ENCODE measurements around the gene RLN3. TPM values are rescaled to one million over a fixed set of nuclear protein-coding genes. Genes with fewer than 3 reads are reported as not detected.

The RLN3 gene
- total and polyA plus RNA-seq, 2 of the 8 experiments (the other 6 are each of a cell fraction or from before 2014, with no cell fraction given) = not detected

- Histone ChIP-seq H4K5ac (ENCODE audit: insufficient read length, low read depth, low read length) (peak overlapping the region; percentile 91), H3K4me2 (ENCODE audit: insufficient read depth in 1 of 2, low read depth in 2 of 2, low read length in 2 of 2) (peak overlapping the region; percentile 70 to 71), H4K91ac (replicated peaks; ENCODE audit: insufficient read length, low read length) (peak overlapping the region; percentile 95), H3K27me3 (replicated peaks in 1 of 4; ENCODE audit: control insufficient read depth in 3 of 4, extremely low read depth in 1 of 4, insufficient read depth in 3 of 4, low read length in 3 of 4) (no peaks in the 10 kb centered on the region), H3K23ac (ENCODE audit: insufficient read length) (no peak overlapping the region), H3K79me2 (ENCODE audit: control insufficient read depth in 1 of 2, insufficient read depth in 2 of 2, low read length in 2 of 2) (peaks cover 0 to 9% of the 10 kb centered on the region in 2 experiments; a peak in 2 of 4 replicates), H2BK15ac (ENCODE audit: low read length) (peak overlapping the region; percentile 81; the same call in 1 of the 2 replicates), H2BK20ac (ENCODE audit: low read length) (no peak overlapping the region), H3K27ac (ENCODE audit: low read depth, low read length) (peak overlapping the region; percentile 95), H3K56ac (replicated peaks; ENCODE audit: insufficient read length, low read depth, low read length) (peak overlapping the region; percentile 77), H3K18ac (ENCODE audit: extremely low read depth, low read length) (peak overlapping the region; percentile 98), H4K20me1 (replicated peaks in 1 of 2; ENCODE audit: control insufficient read depth in 1 of 2, insufficient read depth in 2 of 2, low read length in 2 of 2) (no peaks in the 10 kb centered on the region), H4K8ac (ENCODE audit: extremely low read depth, insufficient read depth, low read length) (peak overlapping the region; percentile 98), H2AFZ (ENCODE audit: low read length) (peak overlapping the region; percentile 71), H3K79me1 (ENCODE audit: low read depth, low read length) (peaks cover 3% of the 10 kb centered on the region), H3K23me2 (ENCODE audit: low read depth, low read length) (peaks cover 5% of the 10 kb centered on the region; the same call in 1 of the 2 replicates), H3K9me3 (ENCODE audit: insufficient read depth in 2 of 2, low read depth in 1 of 2, low read length in 1 of 2) (no peaks in the 10 kb centered on the region), H3K9ac (replicated peaks in 1 of 4; ENCODE audit: extremely low read depth in 1 of 4, low read depth in 3 of 4, low read length in 3 of 4) (peak overlapping the region; percentile 81 to 86 (median 84)), H2BK12ac (ENCODE audit: low read depth, low read length) (peak overlapping the region; percentile 64; the same call in 1 of the 2 replicates), H2AK5ac (ENCODE audit: low read depth, low read length) (no peak overlapping the region), H2BK5ac (ENCODE audit: low read depth, low read length) (peak overlapping the region; percentile 93), H3K36me3 (ENCODE audit: control insufficient read depth in 2 of 4, insufficient read depth in 4 of 4, low read length in 3 of 4) (no peaks in the 10 kb centered on the region), H3K4me3 (ENCODE audit: extremely low read depth in 1 of 4, insufficient read depth in 2 of 4, low read depth in 3 of 4, low read length in 4 of 4) (peak overlapping the region; percentile 62 to 81 (median 69)), H3K4me1 (replicated peaks in 1 of 4; ENCODE audit: control insufficient read depth in 3 of 4, insufficient read depth in 4 of 4, low read length in 3 of 4) (peaks cover 0 to 4% (median under 1%) of the 10 kb centered on the region in 4 experiments; a peak in 5 of 7 replicates), H2BK120ac (replicated peaks; ENCODE audit: low read depth, low read length) (no peak overlapping the region), H3K14ac (ENCODE audit: insufficient read length) (no peak overlapping the region), H3K4ac (replicated peaks; ENCODE audit: insufficient read length, low read depth, low read length) (peak overlapping the region; percentile 91)
- ChIA-PET CTCF (ENCODE audit: partially characterized antibody) (interaction anchor here (0.6 to 2.5 kb wide), 9 partner anchors 17 to 183 kb away, joined by 3 to 12 read pairs (median 4); partner anchors contain the start of gene IL27RA), POLR2A (ENCODE audit: partially characterized antibody) (interaction anchor here (0.6 to 3.1 kb wide), 26 partner anchors 10 to 855 kb away, joined by 3 to 16 read pairs (median 4); partner anchors contain the start of genes DCAF15, IL27RA and RLN3)
- FAIRE-seq = no peak
- 7% methylated on average over 55 of the region's 56 CpGs; no CpG with 5 or more reads in 1 of the 2 experiments for WGBS, 2 experiments (ENCODE audit: extremely low coverage in 1 of 2, insufficient coverage in 1 of 2, insufficient read length in 1 of 2, insufficient replicate concordance in 2 of 2, low coverage in 1 of 2, low lambda C conversion rate in 2 of 2, missing lambda C conversion rate in 1 of 2)
- DNase-seq (ENCODE audit: low read depth in 1 of 2, low spot score in 2 of 2) = peak in 1 of 2 experiments; percentile 98
- peak; percentile 73 for TF ChIP-seq YY1 (IDR thresholded peaks at IDR 0.05; ENCODE audit: low read depth, low read length)
- TF ChIP-seq CBX8 (IDR thresholded peaks at IDR 0.05; ENCODE audit: borderline replicate concordance, low read depth, low read length) = no peak
- 0 out of 2 replicates have a peak, but pooled peaks have one; percentile 15 for TF ChIP-seq GTF2F1 (IDR thresholded peaks at IDR 0.05; ENCODE audit: borderline replicate concordance, low read depth, low read length)
- TF ChIP-seq EP300 (IDR thresholded peaks at IDR 0.05; ENCODE audit: borderline replicate concordance in 1 of 2, low read depth in 2 of 2, low read length in 2 of 2) = peak in 1 of 2 experiments; percentile 72; a peak in 1 of 3 replicates
- TF ChIP-seq TAF1 (IDR thresholded peaks at IDR 0.05; ENCODE audit: low read depth, low read length) = peak; percentile 79
- peak; percentile 49; the same call in 1 of the 2 replicates for TF ChIP-seq MAX (IDR thresholded peaks at IDR 0.05)
- TF ChIP-seq NRF1 (IDR thresholded peaks at IDR 0.05; ENCODE audit: low read depth, low read length) = no peak
- TF ChIP-seq PHF8 (conservative IDR thresholded peaks at IDR 0.05; ENCODE audit: low read depth, low read length) = peak; percentile 89
- TF ChIP-seq JUND (IDR thresholded peaks at IDR 0.05; ENCODE audit: low read length) = peak; percentile 99
- TF ChIP-seq E2F6 (IDR thresholded peaks at IDR 0.05) = no peak
These were observed 21.0 kb upstream of the RLN3 start for GRCh38 chr19:14006766-14007562.
